HCEC 1CT (cell line): ENCODE results near the gene FEV.

Source experiments
- DNase-seq: peaks from one replicate; pipeline ENCODE4 v3.0.0-alpha.2; 2017

The FEV gene

GRCh38 chr2:219016721-219017120 lies 31.7 kb upstream of the FEV start:
- no peak for DNase-seq

- DNase-seq: no peak
These were observed 25.9 kb upstream of the FEV start for GRCh38 chr2:219010873-219011272.

GRCh38 chr2:219010162-219010756 lies 25.3 kb upstream of the FEV start:
- DNase-seq: no peak

GRCh38 chr2:219009294-219009693 lies 24.3 kb upstream of the FEV start:
- DNase-seq: no peak

- DNase-seq: no peak
These were observed 19.0 kb upstream of the FEV start for GRCh38 chr2:219003979-219004378.

GRCh38 chr2:219003267-219003634 lies 18.3 kb upstream of the FEV start:
- no peak for DNase-seq

GRCh38 chr2:219002395-219003266 lies 17.6 kb upstream of the FEV start:
- no peak for DNase-seq

GRCh38 chr2:219001577-219002394 lies 16.8 kb upstream of the FEV start:
- no peak for DNase-seq

GRCh38 chr2:219001100-219001576 lies 16.2 kb upstream of the FEV start:
- no peak for DNase-seq

- no peak for DNase-seq
These were observed 15.6 kb upstream of the FEV start for GRCh38 chr2:219000569-219000960.

- DNase-seq: no peak
These were observed 15.0 kb upstream of the FEV start for GRCh38 chr2:218999881-219000568.

GRCh38 chr2:218999021-218999880 lies 14.3 kb upstream of the FEV start:
- DNase-seq: no peak

- DNase-seq: no peak
These were observed 13.5 kb upstream of the FEV start for GRCh38 chr2:218998414-218999002.

GRCh38 chr2:218997731-218998130 lies 12.7 kb upstream of the FEV start:
- no peak for DNase-seq

GRCh38 chr2:218996937-218997336 lies 12.0 kb upstream of the FEV start:
- no peak for DNase-seq

GRCh38 chr2:218995972-218996711 lies 11.2 kb upstream of the FEV start:
- DNase-seq: peak; percentile 71

- no peak for DNase-seq
These were observed 10.6 kb upstream of the FEV start for GRCh38 chr2:218995561-218995960.

GRCh38 chr2:218993345-218994315 lies 8.6 kb upstream of the FEV start, which contains the start of gene CRYBA2:
CRYBA2 (minus strand) TSS chr2:218993422; CDS start chr2:218993176, 246 bp downstream.
- DNase-seq: no peak

- DNase-seq: no peak
These were observed 7.8 kb upstream of the FEV start for GRCh38 chr2:218992703-218993344.
